Hindlimb muscle (tissue), 1 donor: ENCODE measurements around the gene WWC2. TPM values are rescaled to one million over a fixed set of nuclear protein-coding genes. Genes with fewer than 3 reads are reported as not detected.

Experiments used
- DNase-seq: peaks from one replicate; pipeline ENCODE4 v3.0.0-alpha.2; 2013
- polyA plus RNA-seq: library from polyadenylated mRNA; unstranded; fragments of 120-200 nt; gene quantifications from one replicate; pipeline ENCODE4 v1.2.1, GENCODE V29; 2013; ENCODE audit not compliant: insufficient read length

Gene WWC2
- polyA plus RNA-seq, 1 donor = 21.1 TPM

- no peak for DNase-seq
Measured at GRCh38 chr4:183204793-183205192, 105.7 kb downstream of the WWC2 start.

DNA sequence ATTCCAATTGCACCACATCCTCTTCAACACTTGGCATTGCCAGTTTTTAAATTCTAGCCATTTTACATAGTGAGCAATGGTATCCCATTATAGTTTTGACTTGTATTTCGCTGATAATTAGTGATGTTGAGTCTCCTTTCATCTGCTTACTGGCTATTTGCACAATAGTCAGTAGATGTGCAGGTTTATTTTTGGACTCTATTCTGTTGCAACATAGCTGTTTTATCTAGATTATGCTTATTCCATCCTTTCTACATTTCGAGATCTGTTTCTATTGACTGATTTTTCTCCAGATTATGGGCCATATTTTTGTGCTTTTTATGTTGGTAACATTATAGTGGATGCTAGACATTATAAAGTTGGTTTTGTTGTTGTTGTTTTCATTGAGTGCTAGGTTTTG lies 106.1 kb downstream of the WWC2 start:
- no peak for DNase-seq

GRCh38 chr4:183205709-183206108 lies 106.7 kb downstream of the WWC2 start:
- no peak for DNase-seq

GRCh38 chr4:183211533-183211932 lies 112.5 kb downstream of the WWC2 start:
- DNase-seq = no peak

DNA sequence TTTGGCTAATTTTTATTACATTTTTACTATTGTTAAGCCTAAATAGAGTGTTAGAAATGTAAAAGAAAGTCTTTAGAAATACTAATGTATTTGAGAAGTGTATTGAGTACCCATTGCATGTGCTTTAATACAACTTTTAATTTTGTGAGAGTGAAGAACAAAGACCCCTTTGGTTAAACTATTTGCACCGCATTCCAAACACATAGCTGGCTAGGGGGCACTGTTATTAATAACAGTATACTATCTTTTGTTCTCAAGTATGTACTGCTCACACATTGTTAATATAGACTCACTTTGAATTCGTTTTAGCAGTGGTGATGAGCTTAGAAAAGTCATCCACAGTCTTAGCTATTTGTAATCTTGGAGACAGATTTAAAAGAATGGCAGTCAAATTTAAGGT lies 114.9 kb downstream of the WWC2 start:
- no peak for DNase-seq

DNA sequence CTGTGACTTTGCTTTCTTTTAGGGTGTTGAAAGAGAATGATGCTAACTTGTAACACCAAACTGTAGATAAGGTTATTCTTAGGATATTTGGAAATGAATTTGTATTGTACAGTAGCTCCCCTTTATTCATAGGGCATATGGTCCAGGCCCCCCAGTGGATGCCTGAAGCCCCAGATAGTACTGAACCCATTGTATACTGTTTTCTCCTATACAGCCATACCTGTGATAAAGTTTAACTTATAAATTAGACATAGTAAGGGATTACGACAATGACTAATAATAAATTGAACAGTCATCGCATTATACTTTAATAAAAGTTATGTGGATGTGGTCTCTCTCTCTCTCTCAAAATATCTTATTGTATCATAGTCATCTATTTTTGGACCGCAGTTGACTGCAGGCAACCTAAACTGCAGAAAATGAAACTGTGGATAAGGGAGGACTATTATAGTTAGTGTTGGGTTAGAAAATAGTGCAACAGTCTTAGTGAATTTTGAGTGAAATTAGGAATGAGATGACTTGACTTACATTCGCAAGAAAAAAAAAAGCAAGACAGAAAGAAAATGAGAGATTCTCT lies 115.9 kb downstream of the WWC2 start:
- DNase-seq = no peak

GRCh38 chr4:183220236-183220635 lies 121.2 kb downstream of the WWC2 start:
- DNase-seq = no peak

DNA sequence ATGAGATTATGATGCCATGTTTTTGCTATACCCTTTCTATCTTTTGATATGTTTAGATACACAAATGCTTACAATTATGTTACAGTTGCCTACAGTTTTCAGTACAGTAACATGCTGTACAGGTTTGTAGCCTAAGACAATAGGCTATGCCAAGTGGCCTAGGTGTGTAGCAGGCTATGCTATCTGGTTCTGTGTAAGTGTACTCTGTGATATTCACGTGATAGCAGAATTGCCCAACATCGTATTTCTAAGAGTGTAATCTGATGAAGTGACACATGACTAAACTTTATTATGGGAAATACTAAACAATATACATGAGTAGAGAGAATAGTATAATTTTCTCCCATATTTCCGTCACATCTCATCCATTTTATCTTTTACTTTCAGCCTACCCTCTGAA lies 124.0 kb downstream of the WWC2 start:
- no peak for DNase-seq

DNA sequence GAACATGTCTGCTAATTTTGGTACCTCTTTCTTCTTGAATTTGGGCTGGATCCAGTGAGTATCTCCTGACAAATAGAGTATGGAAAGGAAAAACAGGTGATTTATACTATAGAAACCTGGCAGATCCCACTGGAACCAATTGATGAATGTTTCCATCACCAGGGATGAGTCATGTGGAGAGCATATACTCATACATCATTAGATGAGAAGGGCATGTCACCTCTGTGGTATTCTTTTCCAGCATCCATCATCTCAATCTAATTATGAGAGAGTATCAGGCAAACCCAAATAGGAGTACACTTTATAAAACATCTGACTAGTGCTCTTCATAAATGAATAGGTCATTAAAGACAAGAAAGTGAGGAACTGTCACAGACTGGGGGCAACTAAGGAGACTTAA lies 130.3 kb downstream of the WWC2 start:
- no peak for DNase-seq

- DNase-seq = no peak
Measured at GRCh38 chr4:183240581-183241321, 141.7 kb downstream of the WWC2 start.

- DNase-seq = no peak
Measured at GRCh38 chr4:183241322-183241640, 142.2 kb downstream of the WWC2 start.

GRCh38 chr4:183241721-183242151 lies 142.7 kb downstream of the WWC2 start:
- no peak for DNase-seq

GRCh38 chr4:183242291-183242690 lies 143.2 kb downstream of the WWC2 start:
- DNase-seq = no peak

- no peak for DNase-seq
Measured at GRCh38 chr4:183244019-183244418, 145.0 kb downstream of the WWC2 start.

- no peak for DNase-seq
Measured at GRCh38 chr4:183244506-183244905, 145.4 kb downstream of the WWC2 start.

DNA sequence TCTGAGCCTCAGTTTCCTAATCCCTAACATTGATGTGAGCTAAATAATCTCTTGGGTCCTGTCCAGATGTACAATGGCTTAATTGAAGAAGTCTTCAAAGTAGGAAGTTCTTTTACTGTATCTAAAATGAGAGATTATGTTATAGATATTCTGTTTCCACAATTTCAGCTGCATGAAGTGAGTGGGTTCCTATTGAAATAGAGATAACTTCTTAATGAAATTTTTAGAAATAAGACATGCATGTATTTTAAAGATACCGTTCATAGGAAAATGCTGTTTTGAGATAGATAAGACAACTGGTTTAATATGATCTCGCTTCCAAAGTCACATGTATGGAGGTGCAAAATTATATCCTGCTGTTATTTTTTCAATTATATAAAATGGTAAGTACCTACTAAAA lies 149.1 kb downstream of the WWC2 start:
- no peak for DNase-seq

DNA sequence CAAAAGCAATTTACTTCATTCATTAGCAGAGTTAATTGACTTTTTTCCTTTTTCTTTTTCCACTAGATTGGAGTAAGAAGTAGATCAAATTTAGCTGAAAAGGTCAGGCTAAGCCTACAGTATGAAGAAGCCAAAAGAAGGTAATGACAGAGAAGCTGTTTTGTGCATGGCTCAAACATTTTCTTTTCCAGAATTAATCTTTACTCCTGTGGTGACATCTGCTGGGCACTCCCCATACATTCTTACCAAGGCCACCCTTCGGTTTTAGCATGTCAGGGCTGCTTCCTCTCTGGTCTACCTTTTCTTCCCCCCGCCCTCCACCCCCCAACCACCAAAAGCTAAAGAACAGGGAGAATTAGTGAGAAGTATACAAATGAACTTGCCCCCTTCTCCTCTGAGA lies 150.8 kb downstream of the WWC2 start:
- no peak for DNase-seq

GRCh38 chr4:183250831-183251230 lies 151.8 kb downstream of the WWC2 start:
- DNase-seq = no peak

DNA sequence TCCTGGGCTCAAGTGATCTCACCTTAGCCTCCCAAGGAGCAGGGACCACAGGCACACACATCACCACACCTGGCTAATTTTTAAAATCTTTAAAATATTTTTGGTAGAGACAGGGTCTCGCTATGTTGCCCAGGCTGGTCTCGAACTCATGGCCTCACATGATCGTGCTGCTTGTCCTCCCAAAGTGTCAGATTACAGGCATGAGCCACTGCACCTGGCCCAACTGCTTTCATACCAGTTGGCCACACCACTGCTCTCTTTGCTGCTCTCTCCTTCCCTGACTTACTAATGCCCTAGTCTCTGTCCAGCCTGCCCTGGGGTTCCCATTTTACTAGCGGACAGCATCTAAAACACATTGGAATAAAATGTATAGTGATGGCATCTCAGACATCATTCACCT lies 153.9 kb downstream of the WWC2 start:
- DNase-seq = no peak

DNA sequence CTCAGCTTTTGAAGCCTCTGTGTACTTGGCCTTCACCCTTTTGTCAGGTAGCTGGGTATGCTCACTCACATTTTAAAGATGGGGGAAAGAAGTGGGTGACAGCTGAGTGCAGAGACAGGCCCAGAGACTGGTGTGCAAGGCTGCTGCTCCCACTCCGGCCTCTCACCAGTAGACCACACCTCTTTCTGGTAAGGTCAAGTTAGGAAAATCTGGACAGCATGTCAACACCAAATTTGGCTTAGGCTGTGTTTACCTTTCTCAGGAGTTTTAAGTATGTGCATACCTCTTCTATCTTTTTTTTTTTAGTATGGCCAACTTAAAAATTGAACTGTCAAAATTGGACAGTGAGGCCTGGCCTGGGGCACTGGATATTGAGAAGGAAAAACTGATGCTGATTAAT lies 154.4 kb downstream of the WWC2 start:
- DNase-seq = no peak

- DNase-seq = no peak
Measured at GRCh38 chr4:183254162-183254561, 155.1 kb downstream of the WWC2 start.

DNA sequence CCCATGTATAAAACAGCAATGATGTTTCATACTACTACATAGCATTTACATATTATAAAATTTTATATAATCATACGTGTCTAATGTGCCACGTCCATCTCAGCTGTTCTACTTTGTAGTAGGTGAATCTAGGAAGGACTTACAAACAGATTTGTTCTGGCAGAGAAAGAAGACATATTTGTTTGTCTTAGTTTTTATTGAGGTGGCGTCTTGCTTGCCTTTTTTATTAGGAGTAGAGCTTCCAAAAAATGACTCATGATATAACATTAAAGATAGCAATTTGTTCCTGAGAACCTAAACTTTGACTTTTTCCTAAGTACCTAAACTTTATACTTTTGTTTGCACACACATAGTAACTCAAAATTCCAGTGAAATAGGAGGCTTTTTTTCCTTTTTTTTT lies 156.4 kb downstream of the WWC2 start:
- no peak for DNase-seq

DNA sequence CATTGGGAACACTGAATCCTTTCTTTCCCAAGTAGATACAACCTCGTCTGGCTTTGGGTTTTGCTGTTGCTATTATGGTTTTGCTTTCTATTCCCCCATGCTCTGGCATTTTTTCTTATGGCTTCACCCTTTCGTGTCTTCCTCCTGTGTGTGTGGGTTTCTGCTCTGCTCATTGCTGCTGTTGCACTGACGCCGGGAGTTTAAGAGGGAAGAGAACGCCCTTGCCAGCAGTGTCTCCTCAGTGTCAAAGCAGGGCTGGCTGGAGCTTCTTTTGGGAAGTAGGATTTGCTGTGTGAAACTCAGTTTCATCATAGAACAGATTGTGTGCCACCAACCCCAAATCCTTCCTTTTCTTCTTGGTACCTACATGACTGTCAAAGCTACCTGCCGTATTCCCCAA lies 157.3 kb downstream of the WWC2 start:
- no peak for DNase-seq

- DNase-seq = peak; percentile 58
Measured at GRCh38 chr4:183256756-183257385, 157.8 kb downstream of the WWC2 start.
